GM12801 (cell line): Measurements from ENCODE around the gene CD207.

Source experiments
- TF ChIP-seq, protein P1 (sequence below): IDR thresholded peaks from one replicate; pipeline ENCODE4 v1.5.1; 2011; ENCODE audit warnings: control low read depth; ENCODE audit not compliant: insufficient read length; ENCODE audit errors: extremely low read depth

Gene CD207

DNA sequence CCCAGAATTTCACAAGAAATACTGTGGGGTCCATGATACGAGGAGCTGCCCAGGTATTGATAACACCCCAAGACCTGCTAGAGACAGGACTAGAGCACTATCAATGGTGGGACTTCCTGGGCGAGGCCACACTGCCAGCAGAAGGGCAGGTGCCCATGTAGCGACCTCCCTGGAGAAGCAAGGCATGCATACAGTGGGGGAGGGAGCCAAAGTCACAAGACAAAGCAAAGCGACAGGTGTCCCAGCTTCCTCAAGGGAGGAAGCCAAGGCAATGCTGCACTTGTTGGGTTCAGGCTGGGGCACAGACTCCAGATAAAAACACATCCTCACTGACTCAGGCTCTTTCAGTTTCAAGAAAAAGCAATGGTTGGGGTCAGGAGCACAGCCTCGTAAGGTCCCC lies 7.5 kb downstream of the CD207 start:
- TF ChIP-seq, protein P1, sequence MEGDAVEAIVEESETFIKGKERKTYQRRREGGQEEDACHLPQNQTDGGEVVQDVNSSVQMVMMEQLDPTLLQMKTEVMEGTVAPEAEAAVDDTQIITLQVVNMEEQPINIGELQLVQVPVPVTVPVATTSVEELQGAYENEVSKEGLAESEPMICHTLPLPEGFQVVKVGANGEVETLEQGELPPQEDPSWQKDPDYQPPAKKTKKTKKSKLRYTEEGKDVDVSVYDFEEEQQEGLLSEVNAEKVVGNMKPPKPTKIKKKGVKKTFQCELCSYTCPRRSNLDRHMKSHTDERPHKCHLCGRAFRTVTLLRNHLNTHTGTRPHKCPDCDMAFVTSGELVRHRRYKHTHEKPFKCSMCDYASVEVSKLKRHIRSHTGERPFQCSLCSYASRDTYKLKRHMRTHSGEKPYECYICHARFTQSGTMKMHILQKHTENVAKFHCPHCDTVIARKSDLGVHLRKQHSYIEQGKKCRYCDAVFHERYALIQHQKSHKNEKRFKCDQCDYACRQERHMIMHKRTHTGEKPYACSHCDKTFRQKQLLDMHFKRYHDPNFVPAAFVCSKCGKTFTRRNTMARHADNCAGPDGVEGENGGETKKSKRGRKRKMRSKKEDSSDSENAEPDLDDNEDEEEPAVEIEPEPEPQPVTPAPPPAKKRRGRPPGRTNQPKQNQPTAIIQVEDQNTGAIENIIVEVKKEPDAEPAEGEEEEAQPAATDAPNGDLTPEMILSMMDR = no peak

DNA sequence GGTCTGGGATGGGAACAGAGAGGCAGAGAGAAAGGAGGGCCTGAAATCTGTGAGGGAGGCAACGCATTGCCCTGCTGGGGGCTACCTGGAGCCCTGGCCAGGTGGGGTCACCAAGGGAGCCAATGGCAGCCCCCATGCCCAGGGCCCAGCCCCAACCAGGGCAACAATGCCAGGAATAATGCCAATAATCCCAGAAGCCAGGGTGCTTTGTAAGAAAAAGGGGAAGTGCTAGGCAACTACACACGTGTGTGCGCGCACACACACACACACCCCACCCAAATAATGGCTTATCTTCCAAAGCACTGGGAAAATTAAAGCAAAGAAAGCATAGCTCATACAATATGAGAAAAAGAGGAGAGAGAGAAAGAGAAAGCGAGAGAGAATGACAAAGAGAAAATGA lies 8.2 kb downstream of the CD207 start:
- TF ChIP-seq, protein P1 = no peak

DNA sequence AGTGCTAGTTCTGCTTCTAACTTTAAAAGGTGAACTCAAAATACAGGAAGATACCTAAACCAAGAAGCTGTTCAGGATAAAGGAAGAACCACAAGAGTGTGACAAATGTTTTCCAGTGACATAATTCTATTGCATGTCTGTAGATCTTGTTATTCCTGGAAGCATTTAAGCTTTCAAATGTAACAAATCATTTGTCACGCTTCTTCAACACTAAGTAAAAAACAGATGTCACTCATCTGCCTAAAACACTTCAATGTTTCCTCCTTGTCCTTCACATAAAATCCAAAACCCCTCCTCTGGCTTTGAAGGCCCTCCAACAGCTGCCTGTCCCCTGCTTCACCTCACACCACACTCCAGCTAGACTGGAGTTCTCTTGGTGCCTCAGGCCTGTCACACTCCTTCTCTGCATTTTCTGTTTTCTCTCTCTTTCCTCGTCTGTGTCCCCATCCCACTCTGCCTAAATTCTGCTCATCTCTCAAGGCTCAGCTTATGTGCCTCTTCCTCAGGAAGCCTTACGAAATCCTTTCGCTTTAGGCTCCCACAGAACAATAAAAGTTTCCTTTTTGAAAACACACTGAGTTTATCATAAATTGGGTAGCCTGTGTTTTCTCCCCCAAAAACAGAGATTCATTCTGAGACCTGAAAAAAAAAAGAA lies 8.8 kb downstream of the CD207 start:
- TF ChIP-seq, protein P1 = no peak

DNA sequence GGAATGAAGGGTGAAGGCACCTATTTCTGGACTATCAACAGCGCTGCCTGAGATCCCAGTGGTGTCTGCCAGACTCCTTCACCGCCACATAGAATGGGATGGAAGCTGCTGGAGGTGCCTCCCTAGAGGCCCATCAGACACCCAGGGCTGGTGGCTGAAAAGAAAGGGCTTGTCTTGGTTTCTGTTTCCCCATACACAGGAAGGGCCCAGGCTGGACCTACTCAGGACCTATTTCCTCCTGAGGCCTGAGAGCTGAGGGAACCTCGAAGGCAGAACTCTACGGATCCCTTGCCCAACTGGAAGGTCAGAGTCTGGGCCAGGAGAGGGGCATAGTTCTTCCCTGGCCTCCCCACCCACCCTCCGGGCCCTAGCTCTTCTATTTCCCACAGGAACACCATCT lies 12.4 kb downstream of the CD207 start:
- TF ChIP-seq, protein P1 = no peak

DNA sequence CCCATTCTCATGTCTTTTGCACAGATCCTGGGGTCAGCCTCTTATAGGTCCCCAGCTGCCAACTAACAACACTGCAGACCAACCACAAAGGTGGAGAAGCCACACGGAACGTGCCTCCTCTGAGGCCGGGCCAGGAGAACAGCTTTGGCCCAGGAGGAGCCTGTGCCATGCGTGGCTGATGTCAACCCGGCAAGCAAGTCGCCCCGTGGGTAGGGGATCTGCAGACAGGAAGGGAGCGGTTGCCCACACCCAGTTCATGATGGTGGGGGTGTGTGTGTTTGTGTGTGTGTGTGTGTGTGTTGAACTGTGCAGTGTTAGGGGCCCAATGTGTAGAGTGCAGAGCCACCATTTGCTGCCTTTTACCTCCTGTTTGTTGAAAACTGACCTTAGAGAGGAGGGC lies 12.8 kb downstream of the CD207 start:
- TF ChIP-seq, protein P1 = no peak

DNA sequence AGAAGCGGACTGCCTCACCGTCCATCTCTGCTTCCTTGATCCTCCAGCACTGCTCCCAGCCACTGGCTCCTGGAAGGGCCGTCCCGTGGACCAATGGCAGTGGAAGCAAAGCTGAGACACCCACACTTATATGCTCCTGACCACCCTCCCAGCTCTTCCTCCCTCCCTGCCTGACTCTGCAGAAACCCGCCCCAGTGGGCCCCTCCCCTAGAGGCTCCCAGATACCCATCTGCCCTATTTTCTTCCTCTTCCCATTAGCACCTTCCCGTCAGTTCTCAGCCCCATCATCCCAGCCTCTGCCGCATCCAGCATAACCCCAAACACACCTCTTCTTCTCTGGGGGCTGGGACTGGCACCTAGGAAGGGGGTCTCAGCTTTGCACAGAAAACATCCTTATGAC lies 15.1 kb downstream of the CD207 start, which contains the start of gene CLEC4F:
Gene CLEC4F, minus strand, starts transcription at position 101 of the 400 bp plus-strand sequence. Its CDS starts 76 bp downstream, at position 25.
- TF ChIP-seq, protein P1 = no peak

DNA sequence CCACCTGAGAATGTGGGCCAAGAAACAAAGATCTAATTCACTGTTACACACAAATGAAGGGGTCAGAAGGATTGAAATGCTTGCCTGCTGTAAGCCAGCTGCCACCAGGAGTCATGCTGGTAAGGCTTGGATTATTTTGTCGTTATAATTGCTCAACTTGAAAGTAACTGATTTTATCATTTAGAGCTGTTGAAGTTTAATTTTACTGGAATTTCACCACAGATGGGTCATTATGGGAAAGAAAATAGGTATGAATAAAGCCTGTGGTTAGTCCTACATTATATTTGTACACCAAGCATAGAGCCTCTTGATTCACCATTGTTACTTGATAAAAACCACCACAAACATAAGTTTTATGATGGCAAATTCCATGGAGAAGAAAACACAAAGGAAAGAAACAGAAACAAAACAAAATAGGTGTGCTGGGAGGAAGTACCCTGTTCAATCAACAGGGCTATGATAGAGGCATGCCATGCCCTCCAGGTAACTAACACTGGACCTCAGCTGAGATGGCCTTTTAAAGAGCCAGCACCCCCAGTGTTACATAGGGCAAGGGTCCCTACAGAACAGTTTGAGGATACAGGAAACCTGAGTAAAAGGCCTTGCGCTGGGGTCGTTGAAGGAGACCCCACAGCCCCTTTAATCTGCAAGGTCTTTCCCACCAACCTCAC lies 18.2 kb downstream of the CD207 start:
- TF ChIP-seq, protein P1 = no peak
